Fibroblast of skin of right biceps (primary cell): ENCODE data around the gene CRYL1.

ENCODE experiments used
- DNase-seq: peaks from one replicate; pipeline ENCODE4 v3.0.0-alpha.2; 2013

The CRYL1 gene

GRCh38 chr13:20394169-20394501 lies 131.5 kb downstream of the CRYL1 start:
- DNase-seq = no peak

GRCh38 chr13:20393273-20394168 lies 132.1 kb downstream of the CRYL1 start:
- DNase-seq = no peak

GRCh38 chr13:20392530-20392929 lies 133.1 kb downstream of the CRYL1 start:
- DNase-seq = no peak

GRCh38 chr13:20391597-20392452 lies 133.8 kb downstream of the CRYL1 start:
- DNase-seq = no peak

GRCh38 chr13:20390526-20391175 lies 135.0 kb downstream of the CRYL1 start:
- no peak for DNase-seq

- DNase-seq = no peak
These were observed 135.7 kb downstream of the CRYL1 start for GRCh38 chr13:20389696-20390525.

- DNase-seq = no peak
These were observed 137.5 kb downstream of the CRYL1 start for GRCh38 chr13:20388184-20388583.

- peak; percentile 57 for DNase-seq
These were observed 138.2 kb downstream of the CRYL1 start for GRCh38 chr13:20387441-20387971.

- no peak for DNase-seq
These were observed 138.7 kb downstream of the CRYL1 start for GRCh38 chr13:20387006-20387405.

- no peak for DNase-seq
These were observed 142.6 kb downstream of the CRYL1 start for GRCh38 chr13:20383058-20383457.

GRCh38 chr13:20381401-20381800 lies 144.3 kb downstream of the CRYL1 start:
- DNase-seq = no peak

- no peak for DNase-seq
These were observed 146.9 kb downstream of the CRYL1 start for GRCh38 chr13:20378721-20379120.

GRCh38 chr13:20377720-20378119 lies 147.9 kb downstream of the CRYL1 start:
- DNase-seq = no peak

- no peak for DNase-seq
These were observed 149.8 kb downstream of the CRYL1 start for GRCh38 chr13:20375871-20376270.

- no peak for DNase-seq
These were observed 151.8 kb downstream of the CRYL1 start for GRCh38 chr13:20373861-20374260.

GRCh38 chr13:20371825-20372224 lies 153.8 kb downstream of the CRYL1 start:
- DNase-seq = no peak

- DNase-seq = no peak
These were observed 154.7 kb downstream of the CRYL1 start for GRCh38 chr13:20370815-20371421.

- DNase-seq = no peak
These were observed 155.7 kb downstream of the CRYL1 start for GRCh38 chr13:20369886-20370361.

GRCh38 chr13:20366056-20366455 lies 159.6 kb downstream of the CRYL1 start:
- no peak for DNase-seq

GRCh38 chr13:20363603-20364002 lies 162.1 kb downstream of the CRYL1 start:
- peak; percentile 46 for DNase-seq

- no peak for DNase-seq
These were observed 162.5 kb downstream of the CRYL1 start for GRCh38 chr13:20363172-20363571.
